GM18507 (cell line): ENCODE measurements around the gene PLXNA4.

Experiments used
- DNase-seq: peaks from one replicate; pipeline ENCODE4 v3.0.0; 2011; ENCODE audit warnings: low read depth; ENCODE audit not compliant: insufficient read length; ENCODE audit errors: extremely low spot score
- FAIRE-seq: peaks from 2 replicates; lab custom pipeline; 2011; peaks lifted over from hg19 to GRCh38; lab: Jason Lieb, UNC

Gene PLXNA4

GRCh38 chr7:132515181-132515580 lies 61.1 kb downstream of the PLXNA4 start:
- DNase-seq (no peak), FAIRE-seq (no peak)

- DNase-seq (no peak), FAIRE-seq (no peak)
These were observed 61.8 kb downstream of the PLXNA4 start for GRCh38 chr7:132514430-132514829.

GRCh38 chr7:132511921-132512320 lies 64.3 kb downstream of the PLXNA4 start:
- FAIRE-seq (no peak), DNase-seq (no peak)

- DNase-seq (no peak), FAIRE-seq (no peak)
These were observed 64.9 kb downstream of the PLXNA4 start for GRCh38 chr7:132511387-132511786.

- DNase-seq: no peak
- FAIRE-seq: no peak
These were observed 66.6 kb downstream of the PLXNA4 start for GRCh38 chr7:132509643-132510042.

DNA sequence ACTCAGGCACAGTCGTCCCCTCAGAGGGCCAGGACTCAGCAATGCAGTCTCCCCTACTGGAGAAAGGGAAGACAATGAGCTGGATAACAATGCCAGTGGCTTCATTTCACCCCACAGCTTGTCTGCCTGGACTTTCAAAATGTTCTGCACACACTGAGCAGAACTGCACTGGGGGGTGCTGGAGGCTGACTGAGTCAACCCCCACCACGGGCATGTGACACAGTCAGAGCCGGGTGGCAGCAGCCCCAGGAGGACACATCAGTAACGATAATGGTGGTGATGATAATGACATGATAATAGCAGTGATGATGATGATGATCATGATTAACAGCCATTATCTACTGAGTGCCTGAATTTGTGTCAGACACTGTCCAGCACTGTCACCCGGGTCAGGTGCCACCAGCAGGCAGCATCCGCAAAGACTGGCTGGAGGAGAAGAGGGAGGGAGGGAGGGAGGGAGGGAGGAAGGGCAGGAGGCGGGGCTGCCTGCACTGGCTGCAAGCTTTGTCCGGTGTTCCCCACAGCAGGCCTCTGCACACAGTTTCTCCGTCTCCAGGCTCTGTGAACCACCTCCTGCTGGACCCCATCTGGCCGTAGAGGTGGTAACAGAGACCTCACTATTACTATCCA lies 67.4 kb downstream of the PLXNA4 start:
- no peak for DNase-seq
- no peak for FAIRE-seq

- no peak for FAIRE-seq
These were observed 71.4 kb downstream of the PLXNA4 start for GRCh38 chr7:132504852-132505251.

DNA sequence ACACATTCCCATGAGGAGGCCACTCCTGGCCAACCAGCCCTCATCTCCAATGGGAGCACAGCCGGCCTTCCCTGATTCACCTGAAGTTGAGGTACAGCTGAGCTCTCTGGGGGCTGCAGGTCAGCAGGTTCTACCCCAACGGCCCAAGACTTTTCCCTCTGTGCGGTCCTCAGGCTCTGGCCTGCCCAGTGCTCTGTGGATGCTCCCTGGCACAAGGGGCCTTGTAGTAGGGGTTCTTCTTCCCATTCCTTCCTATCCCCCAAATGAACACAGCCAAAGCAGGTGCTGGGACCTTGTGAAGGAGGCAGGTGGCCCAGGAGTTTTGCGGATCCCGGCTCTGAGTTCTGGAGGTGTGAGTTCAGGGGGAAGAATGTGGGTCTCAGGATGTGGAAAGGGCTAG lies 72.2 kb downstream of the PLXNA4 start:
- FAIRE-seq: no peak
- no peak for DNase-seq

More at GRCh38 chr7:132504852-132505251, 71.4 kb downstream of the PLXNA4 start:
- no peak for DNase-seq

GRCh38 chr7:132503415-132503814 lies 72.9 kb downstream of the PLXNA4 start:
- FAIRE-seq: no peak
- DNase-seq: no peak

GRCh38 chr7:132501956-132502355 lies 74.3 kb downstream of the PLXNA4 start:
- DNase-seq: no peak
- FAIRE-seq: no peak

DNA sequence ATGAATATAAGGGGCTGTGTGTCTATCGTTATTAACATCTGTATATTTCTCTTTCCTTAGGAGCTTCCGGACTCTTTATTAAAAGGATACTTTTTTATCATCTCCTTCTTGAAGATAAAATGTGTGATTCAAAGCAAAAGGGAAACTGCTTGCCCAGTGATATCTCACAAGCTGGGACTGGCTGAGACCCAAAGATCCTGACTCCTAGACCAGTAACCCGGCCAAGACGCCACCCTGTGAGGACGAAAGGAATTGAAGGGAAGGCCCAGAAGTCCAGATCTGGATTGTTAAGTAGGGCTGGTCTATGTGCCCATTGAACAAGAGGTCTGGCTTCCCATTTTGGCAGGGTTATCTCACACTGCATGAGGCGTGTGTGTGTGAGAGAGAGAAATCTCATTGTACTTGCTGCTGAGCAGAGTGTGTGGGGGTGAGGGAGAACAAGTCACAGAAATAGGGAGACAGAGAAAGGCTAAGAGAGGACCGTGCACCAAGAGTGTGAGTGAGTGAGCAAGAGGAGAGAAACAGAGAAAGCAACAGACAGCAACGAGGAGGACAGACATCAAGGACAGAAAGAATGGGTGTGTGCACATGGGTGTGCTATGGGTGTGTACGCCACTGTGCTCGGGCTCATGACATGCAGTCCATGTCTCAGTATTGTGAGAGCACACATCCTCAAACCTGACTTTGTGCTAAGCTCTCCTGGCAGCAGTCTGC lies 75.4 kb downstream of the PLXNA4 start:
- DNase-seq (no peak), FAIRE-seq (no peak)

GRCh38 chr7:132499487-132499886 lies 76.8 kb downstream of the PLXNA4 start:
- no peak for DNase-seq
- FAIRE-seq: no peak

GRCh38 chr7:132499065-132499464 lies 77.2 kb downstream of the PLXNA4 start:
- no peak for FAIRE-seq

GRCh38 chr7:132498319-132498718 lies 78.0 kb downstream of the PLXNA4 start:
- DNase-seq: no peak
- FAIRE-seq: no peak

More at GRCh38 chr7:132499065-132499464, 77.2 kb downstream of the PLXNA4 start:
- DNase-seq: no peak

DNA sequence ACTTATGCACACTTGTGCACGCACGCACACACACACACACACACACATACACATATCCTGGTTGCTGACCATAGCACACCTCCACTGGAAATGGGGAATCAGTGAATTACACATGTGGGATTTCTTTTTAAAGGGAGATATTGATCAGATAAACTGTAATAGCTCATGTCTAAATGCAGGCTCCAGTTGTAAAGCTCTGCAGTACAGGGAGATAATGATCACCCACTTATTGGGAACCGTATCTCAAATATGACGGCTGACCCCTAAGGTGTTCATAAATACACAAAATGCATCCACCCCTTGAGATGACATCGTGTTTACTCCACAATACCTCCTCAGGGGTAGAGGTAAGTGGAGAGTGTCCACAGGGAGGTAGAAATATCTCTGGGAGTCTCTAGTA lies 79.2 kb downstream of the PLXNA4 start:
- no peak for FAIRE-seq

DNA sequence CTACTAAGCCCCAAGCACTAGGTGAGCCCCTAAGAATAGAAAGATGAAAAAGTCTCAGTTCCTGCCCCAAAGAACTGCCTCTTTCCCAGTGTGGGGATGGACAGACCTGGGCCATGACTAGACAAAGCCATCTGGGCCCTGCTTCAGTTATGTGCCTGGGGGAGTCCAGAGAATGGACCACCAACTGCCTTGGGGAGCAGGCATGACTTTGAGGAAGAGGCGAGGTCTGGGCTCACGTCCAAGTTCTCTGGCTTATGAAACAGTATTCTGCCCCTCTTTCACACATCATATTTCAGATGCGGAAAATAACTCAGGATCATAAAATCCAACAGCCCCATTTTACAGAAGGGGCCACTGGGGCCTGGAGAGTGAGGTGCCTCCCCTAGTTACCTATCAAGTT lies 80.3 kb downstream of the PLXNA4 start:
- FAIRE-seq (no peak), DNase-seq (no peak)

More for the DNA sequence above, 79.2 kb downstream of the PLXNA4 start:
- DNase-seq: no peak

DNA sequence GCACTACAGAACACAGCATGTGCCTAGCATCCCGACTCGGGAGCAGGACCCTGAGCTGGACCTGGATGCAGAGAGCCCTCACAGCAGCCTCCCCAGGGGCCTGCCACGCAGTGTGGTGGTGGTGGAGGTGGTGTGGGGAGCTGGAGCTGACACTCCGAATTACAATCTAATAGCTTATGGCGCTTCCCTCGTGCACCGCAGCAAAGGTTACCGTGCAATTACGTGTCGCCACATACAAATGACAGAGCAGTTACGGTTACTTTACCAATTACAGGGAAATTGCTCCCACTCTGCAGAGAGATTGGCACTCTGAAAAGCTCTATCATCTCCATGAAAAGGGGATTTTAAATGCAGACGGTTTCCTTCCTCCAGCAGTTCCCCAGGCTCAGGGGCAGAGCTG lies 81.8 kb downstream of the PLXNA4 start:
- FAIRE-seq (no peak), DNase-seq (no peak)

- DNase-seq: no peak
- FAIRE-seq: no peak
These were observed 83.3 kb downstream of the PLXNA4 start for GRCh38 chr7:132492823-132493445.

DNA sequence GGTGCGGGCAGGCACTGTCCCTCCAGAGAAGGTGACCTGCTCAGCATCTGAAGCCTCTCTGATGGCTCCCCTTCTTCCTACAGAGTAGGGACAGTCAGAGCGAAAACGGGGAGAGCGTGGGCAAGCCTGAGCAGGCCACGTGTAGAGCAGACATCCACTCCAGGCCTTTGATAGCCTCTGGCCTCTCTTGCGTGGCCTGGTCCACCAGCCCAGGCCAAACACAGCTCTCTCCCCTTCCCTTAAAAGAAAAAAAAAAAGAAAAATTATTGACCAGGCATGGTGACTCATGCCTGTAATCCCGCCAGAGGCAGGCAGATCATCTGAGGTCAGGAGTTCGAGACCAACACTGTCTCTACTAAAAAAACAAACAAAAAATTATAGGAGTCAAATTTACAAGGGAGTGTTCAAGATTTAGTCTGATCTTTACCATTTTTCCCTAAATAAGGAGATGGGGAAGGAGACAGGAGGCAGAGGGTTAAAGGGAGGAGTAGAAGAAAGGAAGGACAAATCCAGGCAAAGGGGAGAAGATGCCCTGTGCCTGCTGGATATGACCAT lies 84.8 kb downstream of the PLXNA4 start:
- FAIRE-seq: no peak
- no peak for DNase-seq

DNA sequence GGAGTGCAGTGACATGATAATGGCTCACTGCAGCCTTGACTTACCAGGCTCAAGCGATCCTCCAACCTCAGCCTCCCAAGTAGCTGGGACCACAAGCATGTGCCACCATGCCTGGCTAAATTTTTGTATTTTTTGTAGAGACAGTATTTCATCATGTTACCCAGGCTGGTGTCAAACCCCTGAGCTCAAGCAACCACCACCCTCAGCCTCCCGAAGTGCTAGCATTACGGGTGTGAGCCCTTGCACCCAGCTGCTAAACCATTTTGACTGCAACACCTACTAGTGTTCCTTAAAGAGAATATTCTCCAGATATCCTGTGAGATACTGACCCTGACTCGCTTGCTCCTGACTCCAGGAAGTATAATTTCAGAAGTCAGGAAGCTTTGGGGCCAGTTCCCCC lies 85.8 kb downstream of the PLXNA4 start:
- FAIRE-seq: no peak

More for the DNA sequence above, 85.8 kb downstream of the PLXNA4 start:
- no peak for DNase-seq
